ENCODE measurements around the gene BABAM2.

- TF ChIP-seq CTCF (IDR thresholded peaks at IDR 0.05) (no peak), POLR2A (IDR thresholded peaks at IDR 0.05) (no peak), POLR2AphosphoS5 (IDR thresholded peaks at IDR 0.05; ENCODE audit: insufficient read depth in 1 of 2, low read depth in 1 of 2) (no peak)
Measured at GRCh38 chr2:28133778-28134177, 243.2 kb downstream of the BABAM2 start.

Measured in vagina (tissue), 2 donors.